Activated CD4-positive, alpha-beta T cell treated with anti-CD3 and anti-CD28 coated beads, Interleukin-2, amount 50 U/mL, for 1 hour (primary cell): ENCODE data around the gene PTN.
"Not testable (repeated sequence)": the region's sequence is repeated elsewhere in the genome, so short reads cannot be mapped to it uniquely, and the experiment has no call there.

Source experiments
- DNase-seq: peaks from one replicate; pipeline ENCODE4 v3.0.0-alpha.2; 2020

PTN gene

DNA sequence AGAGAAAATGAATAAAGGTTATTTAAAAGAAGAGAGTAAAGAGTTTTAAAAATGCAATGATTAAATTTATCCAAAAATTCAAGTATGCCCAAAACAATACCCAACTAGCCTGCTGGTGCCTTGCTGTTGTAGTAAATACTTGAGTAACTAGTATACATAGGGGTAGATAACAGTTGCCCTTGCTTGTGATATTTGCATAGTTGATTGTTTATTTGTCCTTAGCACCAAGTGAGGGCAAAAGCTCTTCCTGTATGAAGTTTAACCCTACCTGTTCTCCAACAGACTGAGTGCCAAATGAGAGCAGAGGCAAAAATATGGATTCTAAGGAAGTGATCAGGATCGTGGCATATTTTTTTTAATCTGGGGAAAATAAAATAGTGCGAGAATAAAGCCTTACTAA lies 85.0 kb downstream of the PTN start:
- DNase-seq = no peak

DNA sequence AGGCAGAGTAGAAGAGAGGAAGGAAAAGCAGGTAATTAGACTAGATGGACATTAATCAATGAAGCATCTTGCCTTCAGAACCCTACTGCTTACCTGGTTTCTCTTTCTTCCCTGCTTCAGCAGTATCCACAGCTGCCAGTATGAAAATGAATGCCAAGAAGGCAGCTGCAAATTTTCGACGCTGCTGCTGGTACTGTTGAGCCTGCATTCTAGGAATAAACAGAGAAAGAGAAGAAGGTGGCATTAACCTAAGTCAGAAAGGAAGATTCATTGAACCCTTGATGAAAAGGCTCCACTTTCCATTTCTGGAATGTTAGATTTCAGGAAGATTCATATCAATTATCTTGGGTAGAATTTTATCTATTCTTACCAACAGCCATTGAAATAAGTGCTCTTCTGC lies 88.8 kb downstream of the PTN start:
- no peak for DNase-seq

DNA sequence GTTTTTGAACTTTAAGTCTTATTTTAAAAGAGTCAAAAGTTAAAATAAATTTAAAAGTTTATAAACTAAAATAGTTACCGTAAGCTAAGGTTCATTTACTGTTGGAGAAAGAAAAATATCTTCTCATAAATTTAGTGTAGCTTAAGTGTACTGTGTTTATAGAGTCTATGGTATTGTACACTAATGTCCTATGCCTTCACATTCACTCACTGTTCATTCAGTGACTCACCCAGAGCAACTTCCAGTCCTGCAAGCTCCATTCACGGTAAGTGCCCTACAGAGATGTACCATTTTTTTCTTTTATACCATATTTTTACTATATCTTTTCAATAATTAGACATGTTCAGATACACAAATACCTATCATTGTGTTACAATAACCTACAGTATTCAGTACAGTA lies 97.6 kb downstream of the PTN start:
- no peak for DNase-seq

DNA sequence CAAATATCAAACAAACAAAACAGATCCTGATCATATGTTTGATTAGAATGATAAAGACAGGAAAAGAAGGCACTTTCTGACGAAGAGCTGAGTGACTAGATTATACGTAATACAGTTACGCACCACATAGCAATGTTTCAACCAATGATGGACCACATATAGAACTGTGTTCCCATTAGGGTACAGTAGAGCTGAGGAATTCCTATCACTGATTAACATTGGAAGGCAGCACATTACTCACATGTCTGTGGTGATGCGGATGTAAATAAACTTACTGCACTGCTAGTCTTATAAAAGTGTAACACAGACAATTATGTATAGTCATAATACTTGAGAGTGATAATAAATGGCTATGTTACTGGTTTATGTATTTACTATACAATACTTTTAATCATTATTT lies 98.3 kb downstream of the PTN start:
- DNase-seq = no peak

DNA sequence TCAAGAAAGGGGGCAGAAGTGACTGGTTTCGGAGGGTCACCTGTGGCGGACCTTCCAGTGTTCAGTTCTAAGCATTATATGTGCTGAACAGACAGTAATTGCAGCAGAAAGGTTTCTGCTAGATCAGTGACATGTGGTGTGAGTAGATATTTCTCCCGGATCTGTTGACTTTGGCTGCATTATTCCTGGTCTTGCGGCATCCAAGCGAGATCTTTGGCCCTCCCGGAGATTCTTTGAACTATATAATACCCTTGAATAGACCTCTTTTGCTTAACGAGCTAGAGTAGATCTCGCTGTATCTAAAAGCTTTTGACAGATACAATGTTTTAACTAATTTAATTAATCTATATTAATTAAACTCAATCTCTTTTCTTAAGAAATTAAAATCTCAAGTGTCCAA lies 99.8 kb downstream of the PTN start:
- no peak for DNase-seq

DNA sequence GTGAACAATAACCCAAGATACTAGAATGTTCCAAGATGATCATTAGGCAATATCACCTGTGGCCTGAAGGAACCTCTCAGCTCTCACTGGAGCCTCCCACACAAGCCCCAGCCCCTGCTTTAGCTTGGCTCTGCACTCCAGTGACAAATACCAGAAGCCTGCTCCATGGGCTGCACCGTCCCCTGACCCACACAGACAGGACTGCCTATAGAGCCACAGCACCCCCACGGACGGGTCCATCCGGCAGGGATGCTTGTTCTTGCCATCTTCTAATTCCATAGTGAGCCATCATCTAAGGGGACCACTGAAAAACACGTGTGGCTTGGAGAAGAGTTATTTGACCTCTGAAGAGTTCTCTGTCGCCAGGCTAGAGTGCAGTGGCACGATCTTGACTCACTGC lies 100.9 kb downstream of the PTN start:
- no peak for DNase-seq

DNA sequence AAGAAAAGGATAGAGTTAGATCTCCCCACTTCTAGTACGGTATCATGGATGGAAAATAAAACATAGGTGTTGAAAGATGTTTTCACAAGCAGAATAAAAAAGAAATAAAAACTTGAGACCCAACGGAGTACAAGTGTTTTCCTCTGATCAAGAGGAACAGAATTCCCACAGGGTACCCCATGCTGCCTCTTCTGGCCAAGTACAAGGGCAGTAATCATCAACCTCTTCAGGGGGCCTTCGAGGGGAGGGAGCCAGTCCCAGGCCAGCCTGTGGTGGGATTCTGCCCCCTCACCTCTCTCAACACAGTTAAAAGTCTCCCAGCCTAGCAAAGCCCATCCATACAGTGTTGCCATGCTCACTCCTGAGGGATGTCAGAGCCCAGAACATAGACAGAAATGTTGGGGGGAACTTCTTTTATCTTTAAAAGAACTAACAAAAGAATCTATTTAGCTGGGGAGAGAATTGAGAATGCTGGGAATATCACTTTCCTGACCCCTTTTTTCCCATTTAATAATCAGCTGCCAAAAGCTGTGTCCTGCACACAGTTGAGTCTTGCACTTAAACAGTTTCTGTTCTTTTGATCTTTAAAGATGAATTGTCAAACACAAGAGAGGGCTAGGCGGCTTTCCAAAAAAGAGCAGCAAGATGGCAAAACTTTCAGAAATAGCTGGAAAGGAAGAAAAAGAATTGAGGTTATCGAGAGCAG lies 101.7 kb downstream of the PTN start:
- DNase-seq = no peak

DNA sequence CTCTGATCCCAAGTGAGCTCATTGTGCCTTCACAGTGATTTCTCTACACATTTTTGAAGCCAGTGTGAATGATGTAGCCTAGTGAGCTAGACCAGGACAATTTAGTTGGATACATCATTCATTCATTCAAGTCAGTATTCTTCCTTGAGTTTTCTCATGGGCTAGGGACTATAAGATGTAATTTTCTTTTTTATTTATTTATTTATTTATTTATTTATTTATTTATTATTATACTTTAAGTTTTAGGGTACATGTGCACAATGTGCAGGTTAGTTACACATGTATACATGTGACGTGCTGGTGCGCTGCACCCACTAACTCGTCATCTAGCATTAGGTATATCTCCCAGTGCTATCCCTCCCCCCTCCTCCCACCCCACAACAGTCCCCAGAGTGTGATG lies 104.3 kb downstream of the PTN start:
- DNase-seq = not testable (repeated sequence)

DNA sequence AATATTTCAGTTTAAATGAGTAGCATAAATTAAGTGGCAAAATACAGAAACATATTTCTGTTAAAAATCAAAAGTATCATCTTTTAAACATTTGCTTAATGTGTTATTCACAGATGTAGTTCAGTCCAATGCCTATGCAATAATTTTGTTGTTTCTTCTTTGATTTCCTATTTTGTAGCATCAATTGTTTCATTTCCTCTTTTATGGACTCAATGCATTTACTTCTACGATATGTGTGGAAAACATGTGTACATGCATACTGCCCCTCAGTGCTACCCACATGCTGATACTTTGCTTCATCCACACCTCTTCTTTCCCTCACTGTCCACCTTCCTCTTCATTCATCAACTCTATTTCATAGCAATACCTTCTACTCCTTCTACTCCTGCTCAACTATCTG lies 108.1 kb downstream of the PTN start:
- no peak for DNase-seq

DNA sequence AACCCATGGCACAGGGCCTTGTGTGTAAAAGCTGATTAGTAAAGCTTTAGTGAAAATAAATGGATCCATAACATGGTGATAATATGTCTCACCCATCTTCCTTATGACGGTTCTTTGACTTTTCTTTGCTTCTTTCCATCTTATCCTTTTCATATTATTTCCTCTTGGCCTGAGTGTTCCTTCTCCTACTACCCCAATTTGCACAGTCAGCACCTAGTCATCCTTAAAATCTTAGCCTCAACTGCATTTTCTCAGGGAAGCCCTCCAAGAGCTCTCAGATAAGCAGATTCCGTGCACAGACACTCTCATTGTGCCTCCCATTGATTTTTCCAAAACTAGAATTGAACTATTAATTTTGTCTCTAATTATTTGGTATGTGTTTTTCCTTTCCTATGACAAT lies 112.4 kb downstream of the PTN start:
- DNase-seq = no peak

DNA sequence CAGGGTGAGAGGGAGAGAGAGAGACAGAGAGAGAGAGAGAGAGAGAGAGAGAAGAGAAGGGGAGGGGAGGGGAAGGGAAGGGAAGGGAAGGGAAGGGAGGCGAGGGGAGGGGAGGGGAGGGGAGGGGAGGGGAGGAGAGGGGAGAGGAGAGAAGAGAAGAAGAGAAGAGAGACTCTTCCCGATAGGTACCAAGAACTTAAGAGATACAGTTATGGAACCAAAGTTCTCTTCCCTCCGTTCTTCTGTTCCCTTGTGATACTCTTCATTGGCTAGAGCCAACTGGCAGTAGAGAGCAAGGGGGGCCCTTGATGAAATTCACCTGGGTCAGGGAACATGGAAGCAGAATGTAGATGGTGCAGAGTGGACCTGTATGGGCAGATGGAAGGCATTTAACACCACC lies 122.1 kb downstream of the PTN start:
- DNase-seq = no peak

DNA sequence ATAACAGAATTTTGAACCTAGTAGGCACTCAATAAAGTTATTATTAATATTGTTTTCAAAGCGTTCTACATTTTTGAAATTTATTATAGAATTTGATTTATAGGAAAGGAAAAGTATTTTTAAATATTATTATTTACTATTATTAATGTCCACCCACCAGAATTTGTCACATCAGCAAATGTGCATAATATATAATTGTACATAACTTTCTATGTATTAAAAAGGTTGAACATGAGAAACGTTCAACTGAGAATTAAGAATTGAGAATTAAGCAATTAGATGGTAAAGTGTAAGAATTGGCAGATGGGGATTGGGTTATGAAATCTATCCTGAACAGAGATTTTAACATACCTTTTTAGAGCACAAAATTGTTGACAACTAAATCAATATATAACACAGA lies 129.8 kb downstream of the PTN start:
- DNase-seq = no peak

DNA sequence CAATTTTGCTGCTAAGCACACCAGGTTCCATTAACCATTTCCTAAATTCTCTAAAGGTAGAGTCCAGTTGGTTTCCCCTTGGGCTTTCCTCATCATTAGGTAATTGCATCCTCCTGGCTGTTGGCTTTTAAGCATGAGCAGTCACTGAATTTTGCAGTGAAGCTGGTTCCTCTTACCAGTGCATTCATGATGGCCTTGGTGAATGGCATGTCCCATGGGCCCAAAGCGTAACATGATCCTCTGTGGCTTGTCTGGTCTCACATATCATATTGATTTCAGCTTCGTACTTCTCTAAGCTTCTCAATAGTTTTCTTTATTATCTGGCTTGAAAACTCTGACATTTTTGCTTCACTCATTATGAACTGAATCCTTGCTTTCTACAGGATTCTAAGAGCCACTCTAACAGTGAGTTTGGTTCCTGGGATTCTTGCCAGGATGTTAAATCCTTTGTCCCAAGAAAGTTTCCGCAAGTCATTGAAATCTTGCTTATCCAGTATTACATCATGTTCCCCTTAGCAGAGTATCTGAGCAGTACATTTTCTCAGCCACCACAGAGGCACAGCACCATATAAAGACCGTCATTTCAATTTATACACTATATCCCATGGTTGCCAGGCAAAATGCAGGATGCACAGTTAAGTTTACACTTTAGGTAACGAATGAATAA lies 134.2 kb downstream of the PTN start:
- no peak for DNase-seq

DNA sequence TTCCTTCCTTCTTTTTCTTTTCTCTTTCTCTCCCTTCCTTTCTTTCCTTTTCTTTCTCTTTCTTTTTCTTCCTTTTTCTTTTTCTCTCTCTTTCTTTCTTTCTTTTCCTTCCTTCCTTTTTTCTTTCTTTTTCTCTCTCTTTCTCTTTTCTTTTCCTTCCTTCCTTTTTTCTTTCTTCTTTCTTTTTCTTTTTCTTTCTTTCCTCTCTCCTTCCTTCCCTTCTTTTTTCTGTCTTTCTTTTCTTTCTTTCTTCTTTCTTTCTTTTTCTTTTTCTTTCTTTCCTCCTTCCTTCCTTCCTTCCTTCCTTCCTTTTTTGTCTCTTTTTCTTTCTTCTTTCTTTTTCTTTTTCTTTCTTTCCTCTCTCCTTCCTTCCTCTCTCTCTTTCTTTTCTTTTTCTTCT lies 136.8 kb downstream of the PTN start:
- DNase-seq = no peak

DNA sequence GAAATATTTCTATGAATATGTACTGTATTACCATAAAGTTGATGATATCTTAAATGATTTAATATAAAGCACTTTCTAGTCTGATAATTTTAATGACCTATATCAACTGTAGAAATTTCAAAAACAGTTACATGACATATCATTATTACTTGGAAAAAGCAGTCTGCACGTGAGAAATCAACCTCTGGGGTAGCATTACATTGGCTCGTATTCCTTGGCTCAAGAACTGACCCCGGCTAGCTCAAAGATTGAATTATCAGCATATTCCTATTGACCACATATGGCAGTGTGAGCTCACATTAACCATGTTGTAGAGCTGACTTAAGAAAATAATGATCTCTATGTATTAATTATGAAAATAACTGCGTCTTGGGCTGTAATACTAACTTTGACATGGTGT lies 139.3 kb downstream of the PTN start:
- DNase-seq = no peak

DNA sequence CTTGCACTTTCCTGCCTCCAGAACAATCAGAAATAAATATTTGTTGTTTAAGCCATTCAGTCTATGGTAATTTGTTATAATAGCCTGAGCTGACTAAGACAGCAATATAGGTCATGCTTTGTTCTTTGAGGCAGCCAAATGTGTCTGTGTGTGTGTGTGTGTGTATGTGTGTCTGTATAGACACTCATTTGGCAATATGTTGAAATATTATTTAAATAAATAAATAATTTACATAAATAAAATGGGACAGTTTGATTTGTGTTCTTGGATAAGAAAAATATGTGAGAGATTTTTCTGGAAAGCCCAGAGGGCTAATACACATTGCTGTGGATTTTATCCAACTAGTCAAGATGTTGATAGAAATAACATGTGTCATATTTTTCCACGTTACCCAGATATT lies 140.2 kb downstream of the PTN start:
- DNase-seq = no peak

DNA sequence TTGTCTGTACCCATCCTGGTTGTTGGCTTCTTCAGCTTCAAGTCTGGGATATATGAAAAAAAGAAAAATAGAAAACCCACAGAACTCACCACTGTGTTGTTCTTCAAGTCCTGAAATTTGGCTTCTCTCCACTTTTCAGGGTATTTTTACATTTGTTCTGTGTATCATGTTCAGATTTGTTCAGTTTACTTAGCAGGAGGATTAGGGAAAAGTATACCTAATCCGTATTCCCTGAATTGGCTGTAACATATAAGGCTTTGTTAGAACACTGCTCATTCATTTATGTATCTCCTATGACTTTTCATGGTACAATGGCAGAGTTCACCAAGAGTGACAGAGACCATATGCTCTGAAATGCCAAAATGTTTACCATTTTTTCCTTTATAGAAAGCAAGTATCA lies 146.9 kb downstream of the PTN start:
- DNase-seq = no peak

DNA sequence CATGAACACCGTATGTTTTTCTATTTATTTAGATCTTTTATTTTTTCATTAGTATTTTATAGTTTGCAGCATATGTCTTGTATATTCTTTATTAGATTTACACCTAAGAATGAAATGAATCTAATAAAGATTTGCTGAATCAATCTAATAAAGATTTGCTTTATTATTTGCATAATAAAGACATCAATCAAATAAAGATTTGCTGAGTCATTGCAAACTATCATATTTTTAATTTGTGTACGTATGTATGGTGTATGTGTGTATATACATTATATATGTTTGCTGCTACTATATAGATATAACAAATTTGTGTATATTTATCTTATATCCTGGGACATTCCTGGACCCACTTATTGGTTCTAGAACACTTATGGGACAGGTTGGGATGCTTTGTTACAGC lies 147.5 kb downstream of the PTN start:
- DNase-seq = no peak

DNA sequence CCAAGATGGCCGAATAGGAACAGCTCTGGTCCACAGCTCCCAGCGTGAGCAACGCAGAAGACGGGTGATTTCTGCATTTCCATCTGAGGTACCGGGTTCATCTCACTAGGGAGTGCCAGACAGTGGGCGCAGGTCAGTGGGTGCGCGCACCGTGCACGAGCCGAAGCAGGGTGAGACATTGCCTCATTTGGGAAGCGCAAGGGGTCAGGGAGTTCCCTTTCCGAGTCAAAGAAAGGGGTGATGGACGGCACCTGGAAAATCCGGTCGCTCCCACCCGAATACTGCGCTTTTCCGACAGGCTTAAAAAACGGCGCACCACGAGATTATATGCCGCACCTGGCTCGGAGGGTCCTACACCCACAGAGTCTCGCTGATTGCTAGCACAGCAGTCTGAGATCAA lies 161.9 kb downstream of the PTN start:
- not testable (repeated sequence) for DNase-seq
